SK-MEL-5 (cell line): ENCODE measurements around the gene PHLDB2. TPM values are rescaled to one million over a fixed set of nuclear protein-coding genes. Genes with fewer than 3 reads are reported as not detected.

Source experiments
- DNase-seq: peaks from one replicate; pipeline ENCODE4 v3.0.0-alpha.2; 2016; ENCODE audit warnings: low read depth, low spot score
- in situ Hi-C: cut with HindIII; loops from 2 replicates; pipeline ENCODE4 v1.10.0; 2016; ENCODE audit warnings: low sequenced_read_pairs, high pct_unique_total_duplicates, low pct_unique_long_range_greater_than_20kb
- total RNA-seq: library from RNA; depleted of rRNA; stranded (reverse); fragments of >200 nt; shearing (Covaris generic); gene quantifications from 2 replicates; pipeline ENCODE4 v1.2.3, GENCODE V29; 2014

PHLDB2 gene
- total RNA-seq, 1 experiment from 2014 or later: 36.9 TPM

- no peak for DNase-seq
- in situ Hi-C loops: no loop called here
Measured at GRCh38 chr3:111846039-111846438, 13.0 kb upstream of the PHLDB2 start.

DNA sequence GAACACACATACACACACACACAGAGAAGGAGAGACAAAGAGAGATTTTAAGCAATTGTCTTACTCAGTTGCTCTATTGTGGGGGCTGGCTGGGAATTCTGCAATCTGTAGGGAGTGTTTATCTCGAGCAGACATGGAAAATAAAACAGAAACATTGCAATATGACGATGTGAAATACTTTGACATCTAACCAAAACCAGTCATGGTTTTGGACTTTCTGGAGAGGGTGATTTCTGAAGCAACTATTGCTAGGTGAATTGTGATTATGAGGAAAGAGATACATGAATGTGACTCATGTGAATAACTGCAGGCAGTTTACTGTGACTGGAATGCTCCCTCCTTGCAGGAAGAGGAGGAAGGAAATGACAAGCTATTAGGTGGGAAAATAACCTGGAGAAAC, 12.3 kb upstream of the PHLDB2 start:
- no peak for DNase-seq
- in situ Hi-C loops: no loop called here

GRCh38 chr3:111848283-111848682, 10.8 kb upstream of the PHLDB2 start:
- no peak for DNase-seq
- in situ Hi-C loops: no loop called here

DNA sequence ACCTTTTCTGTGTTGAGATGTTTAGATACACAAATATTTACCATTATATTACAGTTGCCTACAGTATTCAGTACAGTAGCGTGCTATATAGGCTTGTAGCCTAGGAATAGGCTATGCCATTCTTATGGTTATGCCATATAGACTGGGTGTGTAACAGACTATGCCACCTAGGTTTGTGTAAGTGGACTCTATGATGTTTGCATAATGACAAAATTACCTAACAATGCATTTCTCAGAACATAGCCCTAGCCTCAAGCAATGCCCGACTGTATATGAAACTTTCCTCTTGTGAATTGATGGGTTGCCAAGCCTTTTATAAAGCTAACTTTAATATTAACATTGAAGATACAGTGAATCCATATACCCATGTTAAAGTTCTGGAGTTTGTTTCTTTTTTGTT, 10.3 kb upstream of the PHLDB2 start:
- in situ Hi-C loops: no loop called here
- DNase-seq: no peak

DNA sequence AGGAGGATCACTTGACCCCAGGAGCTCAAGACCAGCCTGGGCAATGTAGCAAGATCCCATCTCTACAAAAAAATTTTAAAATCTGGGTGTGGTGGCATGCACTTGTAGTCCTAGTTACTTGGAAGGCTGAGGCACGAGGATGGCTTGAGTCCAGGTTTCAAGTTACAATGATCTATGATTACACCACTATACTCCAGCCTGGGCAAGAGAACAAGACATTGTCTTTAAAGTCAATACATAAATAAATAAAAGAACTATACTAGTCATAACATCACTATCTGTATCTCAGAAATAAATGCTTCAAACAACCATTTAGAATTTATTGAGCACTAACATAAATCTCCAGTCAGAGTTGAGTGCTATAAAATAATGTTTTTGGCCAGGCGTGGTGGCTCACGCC, 8.5 kb upstream of the PHLDB2 start:
- in situ Hi-C loops: no loop called here
- no peak for DNase-seq

DNA sequence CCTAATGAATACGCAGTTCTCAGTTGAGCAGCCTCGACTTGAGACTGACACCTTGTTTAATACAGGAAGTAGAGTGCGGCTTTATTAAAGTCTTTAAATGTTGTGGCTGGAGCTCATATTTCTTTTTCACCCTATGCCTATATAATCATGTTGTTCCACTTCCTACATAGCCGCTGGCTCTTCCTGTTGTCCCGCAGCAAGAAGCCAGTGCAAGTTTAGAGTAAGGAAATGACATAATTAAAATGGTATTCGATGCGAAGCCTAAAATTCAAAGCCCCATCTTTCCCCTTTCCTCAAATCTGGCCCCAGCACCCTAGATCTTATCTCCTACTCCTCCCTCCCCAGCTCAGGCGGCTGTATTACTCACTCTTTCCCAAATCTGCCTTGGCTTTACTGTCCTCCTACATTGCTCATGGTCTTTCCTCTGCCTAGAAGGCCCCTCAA, 7.5 kb upstream of the PHLDB2 start:
- in situ Hi-C loops: no loop called here
- no peak for DNase-seq

DNA sequence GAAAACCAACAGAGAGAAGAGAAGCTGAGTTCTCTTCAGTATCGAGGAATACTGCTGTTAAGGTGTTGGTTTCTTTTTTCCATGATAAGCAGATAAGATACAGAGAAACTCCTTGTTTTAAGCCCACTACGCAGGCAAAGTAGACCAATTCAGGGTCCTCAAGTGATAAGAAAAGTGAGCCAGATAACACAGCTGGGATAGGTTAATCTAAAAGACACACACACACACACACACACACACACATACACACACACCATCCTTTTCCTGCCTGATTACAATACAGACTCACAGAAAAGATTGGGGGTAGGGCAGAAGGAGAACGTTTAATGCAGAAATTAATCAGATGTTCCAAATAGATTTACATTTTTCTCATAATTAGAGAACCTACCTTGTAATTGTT, 6.5 kb upstream of the PHLDB2 start:
- DNase-seq: no peak
- in situ Hi-C loops: no loop called here

DNA sequence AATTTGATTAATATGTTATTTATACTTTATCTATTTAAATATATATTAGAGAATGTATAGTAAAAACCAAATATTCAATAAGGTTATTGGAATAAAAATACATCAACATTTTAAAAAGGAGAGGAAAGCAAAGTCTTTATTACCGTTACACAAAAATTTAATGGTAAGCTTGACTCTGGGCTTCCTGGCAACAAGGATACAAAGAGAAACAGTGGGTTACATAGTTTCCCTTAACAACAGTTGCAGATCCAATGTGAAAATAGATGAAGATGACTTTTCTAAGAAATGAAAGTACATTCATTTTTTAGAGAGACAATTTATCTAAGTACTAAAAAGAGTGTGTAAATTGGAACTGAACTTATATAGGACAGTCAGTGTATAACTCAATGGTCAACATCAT, 6.0 kb upstream of the PHLDB2 start:
- DNase-seq: no peak
- in situ Hi-C loops: no loop called here

GRCh38 chr3:111854990-111855389, 4.1 kb upstream of the PHLDB2 start:
- no peak for DNase-seq
- in situ Hi-C loops: no loop called here

- in situ Hi-C loops: no loop called here
Measured at GRCh38 chr3:111856501-111856900, 2.6 kb upstream of the PHLDB2 start.

DNA sequence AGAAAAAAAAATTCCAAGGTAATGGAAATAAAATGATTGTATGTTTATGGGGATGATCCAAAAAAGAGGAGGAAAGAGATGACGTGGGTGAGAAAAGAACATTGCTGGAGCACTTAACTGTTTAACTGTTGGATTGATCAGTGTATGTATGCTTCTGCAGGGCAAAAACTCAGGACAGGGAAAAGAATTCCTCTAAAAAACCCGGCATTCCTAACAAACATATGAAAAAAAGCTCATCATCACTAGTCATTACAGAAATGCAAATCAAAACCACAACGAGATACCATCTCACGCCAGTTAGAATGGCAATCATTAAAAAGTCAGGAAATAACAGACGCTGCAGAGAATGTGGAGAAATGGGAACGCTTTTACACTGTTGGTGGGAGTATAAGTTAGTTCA, 1.6 kb upstream of the PHLDB2 start:
- DNase-seq: no peak
- in situ Hi-C loops: no loop called here

More at GRCh38 chr3:111856501-111856900, 2.6 kb upstream of the PHLDB2 start:
- DNase-seq: peak; percentile 63

DNA sequence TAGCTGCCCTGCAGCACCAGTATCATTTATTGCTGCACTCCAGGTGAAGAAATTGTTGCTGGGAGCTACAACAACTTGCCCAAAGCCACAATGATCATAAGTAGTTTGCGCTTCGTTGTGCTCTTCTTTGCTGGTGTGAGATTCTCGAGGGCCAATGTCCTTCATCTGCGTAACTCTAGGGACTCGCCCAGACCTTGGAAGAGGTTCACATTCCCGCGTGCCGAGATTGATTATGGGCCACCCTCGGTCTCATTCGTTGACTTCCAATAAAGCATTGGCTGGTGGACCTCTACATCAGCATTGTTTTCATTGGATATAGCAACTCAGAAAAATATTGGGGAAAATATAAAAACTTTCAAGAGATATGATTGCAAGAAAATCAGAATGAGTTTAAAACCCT, 423 bp upstream of the PHLDB2 start:
- in situ Hi-C loops: no loop called here
- DNase-seq: peak; percentile 9

GRCh38 chr3:111859974-111860859, 1.2 kb downstream of the PHLDB2 start:
- peak; percentile 91 for DNase-seq
- in situ Hi-C loops: no loop called here

DNA sequence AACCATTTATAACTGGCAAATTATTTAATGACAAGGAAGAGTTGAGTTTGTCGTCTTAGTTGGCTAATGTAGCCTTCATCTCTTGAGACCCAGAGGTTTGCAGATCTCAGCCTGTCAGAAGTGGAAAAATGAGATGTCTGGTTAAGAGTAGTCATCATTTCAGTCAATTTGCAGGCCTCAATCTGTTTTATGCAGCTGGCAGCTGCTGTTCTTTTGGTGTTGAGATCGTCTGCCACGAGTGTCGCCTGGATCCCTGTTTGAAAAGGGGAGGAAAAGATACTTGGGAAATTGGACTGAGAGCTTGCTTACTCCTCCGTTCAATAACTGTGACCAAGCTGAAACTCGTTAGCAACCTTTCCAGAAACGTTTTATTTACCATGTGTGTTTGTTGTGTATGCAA, 2.3 kb downstream of the PHLDB2 start:
- in situ Hi-C loops: no loop called here
- no peak for DNase-seq

DNA sequence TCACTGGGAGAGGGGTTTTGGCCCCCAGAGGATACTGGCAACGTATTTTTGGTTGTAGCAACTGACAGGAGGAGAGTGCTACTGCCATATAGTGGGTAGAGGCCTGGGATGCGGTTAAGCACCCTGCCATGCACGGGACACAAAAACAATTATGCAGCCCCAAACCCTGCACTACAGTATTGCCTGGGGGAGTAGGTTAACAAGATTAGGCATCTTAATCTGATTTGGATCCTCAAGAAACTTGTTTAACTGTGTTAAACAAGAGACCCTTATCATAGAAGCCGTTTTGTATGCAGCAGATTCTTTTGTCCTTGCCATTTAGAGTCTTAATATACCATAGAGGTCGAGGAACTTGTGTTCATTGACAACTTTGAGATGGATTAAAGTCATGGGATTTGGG, 3.4 kb downstream of the PHLDB2 start:
- peak; percentile 40 for DNase-seq
- in situ Hi-C loops: no loop called here

- in situ Hi-C loops: no loop called here
Measured at GRCh38 chr3:111862974-111863373, 3.9 kb downstream of the PHLDB2 start.

GRCh38 chr3:111863942-111864694, 5.1 kb downstream of the PHLDB2 start:
- no peak for DNase-seq
- in situ Hi-C loops: no loop called here

More at GRCh38 chr3:111862974-111863373, 3.9 kb downstream of the PHLDB2 start:
- no peak for DNase-seq

DNA sequence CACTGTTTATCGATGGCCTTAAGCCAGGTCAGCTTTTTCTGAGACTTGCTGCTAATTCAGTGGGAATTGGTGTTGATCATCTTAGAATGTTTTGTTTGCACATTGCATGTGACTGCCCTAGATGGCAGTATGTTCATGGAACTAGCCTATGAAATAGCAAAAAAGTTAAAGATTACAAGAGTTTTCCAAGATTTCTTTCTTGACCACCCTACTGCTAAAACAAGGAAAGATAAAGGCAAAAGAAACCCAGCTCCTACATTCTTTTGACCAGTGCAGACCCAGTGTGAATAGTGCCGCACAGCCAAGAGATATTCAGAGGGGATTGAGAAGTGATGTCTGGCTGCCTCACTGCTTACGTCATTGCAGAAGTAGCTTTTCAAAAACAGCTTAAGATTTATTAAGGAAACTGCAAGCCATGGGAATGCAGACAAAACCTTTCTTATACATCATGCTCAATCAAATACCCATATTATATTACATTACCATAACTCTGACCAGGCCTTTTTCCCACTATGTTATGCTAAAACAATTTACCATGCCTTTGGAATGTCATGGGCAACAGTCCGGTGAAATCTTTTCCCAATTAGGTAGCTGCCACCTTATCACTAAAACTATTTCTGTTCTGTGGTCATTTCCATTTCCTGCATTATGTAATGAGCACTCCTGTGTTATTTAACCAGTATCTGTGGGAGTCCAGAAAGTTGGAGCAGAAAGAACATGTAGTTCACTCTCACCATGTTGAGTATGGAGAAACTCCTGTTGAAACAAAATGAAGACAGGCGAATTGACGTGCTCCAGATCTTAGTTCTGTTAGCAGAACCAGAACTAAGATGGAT, 6.0 kb downstream of the PHLDB2 start:
- peak; percentile 57 for DNase-seq
- in situ Hi-C loops: no loop called here
